ENCODE data around the gene RGS10.
A peak's percentile ranks its signal among the peaks of the same experiment; 100 is the strongest.

Gene RGS10

DNA sequence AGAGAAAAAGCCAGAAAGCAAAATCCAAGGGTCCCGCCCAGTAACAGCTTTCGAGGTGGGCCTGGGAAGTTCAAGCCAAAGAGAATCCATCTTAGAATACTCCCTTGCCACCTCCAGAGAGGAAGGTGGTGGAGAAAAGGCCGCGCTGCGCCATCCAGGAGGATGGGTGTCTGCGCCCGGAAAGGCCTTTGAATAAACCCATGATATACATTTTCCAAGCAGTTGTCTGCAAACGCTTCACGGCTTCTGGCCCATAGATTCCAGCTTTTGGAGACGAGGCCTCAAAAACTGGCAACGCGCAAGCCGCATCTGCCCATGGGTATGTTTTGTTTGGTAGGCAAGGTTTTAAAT lies 17.8 kb downstream of the RGS10 start:
- H3K4me3 ChIP-seq (ENCODE audit: low read depth, low read length): no peak overlapping the region
- TF ChIP-seq, protein P1, sequence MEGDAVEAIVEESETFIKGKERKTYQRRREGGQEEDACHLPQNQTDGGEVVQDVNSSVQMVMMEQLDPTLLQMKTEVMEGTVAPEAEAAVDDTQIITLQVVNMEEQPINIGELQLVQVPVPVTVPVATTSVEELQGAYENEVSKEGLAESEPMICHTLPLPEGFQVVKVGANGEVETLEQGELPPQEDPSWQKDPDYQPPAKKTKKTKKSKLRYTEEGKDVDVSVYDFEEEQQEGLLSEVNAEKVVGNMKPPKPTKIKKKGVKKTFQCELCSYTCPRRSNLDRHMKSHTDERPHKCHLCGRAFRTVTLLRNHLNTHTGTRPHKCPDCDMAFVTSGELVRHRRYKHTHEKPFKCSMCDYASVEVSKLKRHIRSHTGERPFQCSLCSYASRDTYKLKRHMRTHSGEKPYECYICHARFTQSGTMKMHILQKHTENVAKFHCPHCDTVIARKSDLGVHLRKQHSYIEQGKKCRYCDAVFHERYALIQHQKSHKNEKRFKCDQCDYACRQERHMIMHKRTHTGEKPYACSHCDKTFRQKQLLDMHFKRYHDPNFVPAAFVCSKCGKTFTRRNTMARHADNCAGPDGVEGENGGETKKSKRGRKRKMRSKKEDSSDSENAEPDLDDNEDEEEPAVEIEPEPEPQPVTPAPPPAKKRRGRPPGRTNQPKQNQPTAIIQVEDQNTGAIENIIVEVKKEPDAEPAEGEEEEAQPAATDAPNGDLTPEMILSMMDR (IDR thresholded peaks at IDR 0.05; ENCODE audit: low read depth, low read length, missing control alignments): no peak
- in situ Hi-C loops (cut with HindIII; ENCODE audit: low sequenced_read_pairs): no loop called here
- DNase-seq (ENCODE audit: low read depth): no peak

DNA sequence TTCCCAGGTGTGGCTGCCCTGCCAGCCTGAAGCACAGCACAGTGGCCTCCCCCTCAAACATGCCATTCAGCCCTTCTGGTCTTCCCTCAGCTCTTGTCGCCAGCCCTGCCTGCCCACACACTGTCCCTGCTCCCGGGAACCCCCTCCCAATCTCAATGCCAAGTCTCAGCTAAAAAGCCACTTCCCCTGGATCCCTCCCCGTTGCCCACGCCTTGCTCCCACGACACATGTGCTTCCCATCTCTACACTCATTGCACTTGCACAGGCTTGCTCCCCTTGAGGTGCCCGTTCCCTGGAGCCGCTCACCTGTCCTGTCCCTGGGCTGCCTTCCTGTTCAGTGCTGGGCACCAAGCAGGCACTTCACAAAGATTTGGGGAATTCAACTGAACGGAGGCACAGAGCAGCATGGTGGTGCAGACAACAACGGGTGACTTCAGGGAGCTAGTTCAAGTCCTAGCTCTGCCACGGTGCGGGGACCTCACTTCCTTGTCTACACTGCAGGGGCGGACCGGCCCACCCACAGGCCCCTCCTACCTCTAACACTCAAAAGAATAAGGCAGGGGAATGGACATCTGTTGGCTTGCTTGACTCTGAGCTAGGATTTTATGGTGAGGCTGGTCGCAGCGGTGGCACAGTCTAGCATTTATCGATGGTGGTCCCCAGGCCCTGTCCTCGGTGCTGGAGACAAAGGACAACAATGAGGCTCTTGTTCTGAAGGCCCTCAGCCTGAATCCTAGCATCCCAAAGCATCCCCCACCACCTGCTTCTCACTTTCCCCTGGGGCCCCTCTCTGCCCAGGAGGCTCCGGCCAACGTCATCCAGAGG lies 18.4 kb downstream of the RGS10 start:
- H3K4me3 ChIP-seq (ENCODE audit: low read depth, low read length): no peak overlapping the region
- in situ Hi-C loops (cut with HindIII; ENCODE audit: low sequenced_read_pairs): no loop called here
- TF ChIP-seq, protein P1 (IDR thresholded peaks at IDR 0.05; ENCODE audit: low read depth, low read length, missing control alignments): no peak
- DNase-seq (ENCODE audit: low read depth): no peak

DNA sequence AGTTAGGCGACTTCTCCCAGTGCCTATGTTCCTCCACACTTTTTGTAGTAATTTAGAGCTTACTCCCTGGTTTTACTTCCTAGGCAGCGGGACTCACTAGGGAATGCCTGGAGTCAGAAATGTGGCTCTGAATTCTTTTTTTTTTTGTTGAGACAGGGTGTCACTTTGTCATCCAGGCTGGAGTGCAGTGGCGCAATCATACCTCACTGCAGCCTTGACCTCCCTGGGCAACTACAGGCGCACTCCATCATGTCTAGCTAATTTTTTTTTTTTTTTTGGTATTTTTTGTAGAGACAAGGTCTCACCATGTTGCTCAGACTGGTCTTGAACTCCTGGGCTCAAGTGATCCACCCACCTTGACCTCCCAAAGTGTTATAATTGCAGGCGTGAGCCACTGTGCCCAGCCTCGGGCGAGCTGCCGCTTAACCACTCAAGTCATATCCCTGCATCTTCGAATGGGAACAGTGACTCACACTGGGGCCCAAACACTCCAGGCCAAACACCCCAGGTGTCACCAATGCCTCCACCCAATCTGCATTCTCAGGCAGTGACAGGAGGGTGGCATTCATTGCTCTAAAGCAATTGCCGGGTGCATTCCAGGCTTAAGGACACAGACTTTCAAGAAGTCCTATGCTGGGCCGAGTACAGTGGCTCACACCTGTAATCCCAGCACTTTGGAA lies 19.6 kb downstream of the RGS10 start:
- in situ Hi-C loops (cut with HindIII; ENCODE audit: low sequenced_read_pairs): no loop called here
- TF ChIP-seq, protein P1 (IDR thresholded peaks at IDR 0.05; ENCODE audit: low read depth, low read length, missing control alignments): no peak

DNA sequence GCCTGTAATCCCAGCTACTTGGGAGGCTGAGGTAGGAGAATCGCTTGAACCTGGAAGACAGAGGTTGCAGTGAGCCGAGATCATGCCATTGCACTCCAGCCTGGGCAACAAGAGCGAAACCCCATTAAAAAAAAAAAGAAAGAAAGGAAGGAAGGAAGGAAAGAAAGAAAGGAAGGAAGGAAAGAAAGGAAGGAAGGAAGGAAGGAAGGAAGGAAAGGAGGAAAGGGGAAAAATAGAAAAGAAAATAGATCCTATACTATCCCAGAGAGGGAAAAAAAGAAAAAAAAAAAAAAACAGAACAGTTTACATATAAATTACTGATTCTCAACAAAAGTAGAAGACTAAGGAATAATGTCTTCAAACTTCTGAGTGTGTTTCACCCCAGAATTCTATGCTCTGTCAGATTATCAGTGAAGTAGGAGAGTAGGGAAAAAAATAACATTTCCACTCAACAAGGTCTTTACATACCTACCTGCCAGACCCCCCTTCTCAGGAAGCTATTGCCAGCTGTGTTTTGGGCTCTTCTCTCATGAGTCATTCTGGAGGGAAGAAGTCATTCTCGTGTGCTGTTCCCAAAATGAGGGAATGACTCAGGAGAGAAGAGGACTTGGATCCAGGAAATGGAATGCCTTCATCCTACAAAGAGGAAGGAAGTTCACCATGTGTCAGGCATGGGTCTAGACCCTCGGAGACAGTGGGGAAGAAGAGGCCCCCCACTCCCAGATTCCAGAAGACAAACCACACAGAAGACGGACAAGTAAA lies 20.9 kb downstream of the RGS10 start:
- peak; percentile 60 for DNase-seq (ENCODE audit: low read depth)
- H3K4me3 ChIP-seq (ENCODE audit: low read depth, low read length): no peak overlapping the region
- TF ChIP-seq, protein P1 (IDR thresholded peaks at IDR 0.05; ENCODE audit: low read depth, low read length, missing control alignments): no peak
- in situ Hi-C loops (cut with HindIII; ENCODE audit: low sequenced_read_pairs): no loop called here

More for the DNA sequence above, 19.6 kb downstream of the RGS10 start:
- no peak for DNase-seq (ENCODE audit: low read depth)
- H3K4me3 ChIP-seq (ENCODE audit: low read depth, low read length): no peak overlapping the region

DNA sequence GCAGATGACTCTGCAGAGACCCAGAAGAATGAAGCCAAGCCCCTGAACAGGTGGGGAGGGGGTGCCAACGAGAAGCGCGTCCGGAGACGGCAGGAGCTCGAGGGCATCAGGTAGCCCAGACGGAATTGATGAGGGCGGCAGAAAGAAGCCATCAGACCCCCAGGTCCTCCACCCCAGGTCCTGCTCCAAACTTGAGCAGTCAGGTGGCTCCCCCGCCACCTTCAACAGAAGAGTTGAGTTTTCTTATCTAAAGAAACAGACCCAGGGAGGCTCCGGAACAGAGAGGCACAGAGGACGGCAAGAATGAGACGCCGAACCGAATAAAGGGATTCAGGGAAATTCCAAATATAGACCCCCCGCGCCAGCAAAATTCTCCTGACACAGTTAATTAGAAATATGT lies 22.2 kb downstream of the RGS10 start:
- no peak overlapping the region for H3K4me3 ChIP-seq (ENCODE audit: low read depth, low read length)
- in situ Hi-C loops (cut with HindIII; ENCODE audit: low sequenced_read_pairs): no loop called here
- DNase-seq (ENCODE audit: low read depth): no peak
- TF ChIP-seq, protein P1 (IDR thresholded peaks at IDR 0.05; ENCODE audit: low read depth, low read length, missing control alignments): no peak

DNA sequence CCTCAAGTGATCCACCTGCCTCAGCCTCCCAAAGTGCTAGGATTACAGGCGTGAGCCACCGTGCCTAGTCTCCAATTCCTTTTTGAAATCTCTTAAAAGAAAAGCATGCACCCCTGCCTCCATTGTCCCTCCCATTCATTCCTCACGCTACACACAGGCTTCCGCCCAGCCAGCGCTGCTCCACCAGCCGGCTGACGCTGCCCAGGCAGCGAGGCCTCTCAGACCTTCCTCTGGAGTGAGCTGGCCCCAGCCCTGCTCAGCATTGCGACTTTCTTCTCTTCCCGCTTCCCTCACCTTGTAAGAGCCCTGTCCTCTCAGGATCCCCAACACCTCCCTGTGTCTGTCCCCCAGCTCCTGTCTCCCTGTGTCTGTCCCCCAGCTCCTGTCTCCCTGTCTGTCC lies 23.6 kb downstream of the RGS10 start:
- in situ Hi-C loops (cut with HindIII; ENCODE audit: low sequenced_read_pairs): no loop called here
- TF ChIP-seq, protein P1 (IDR thresholded peaks at IDR 0.05; ENCODE audit: low read depth, low read length, missing control alignments): no peak

More for the DNA sequence above, 23.6 kb downstream of the RGS10 start:
- no peak overlapping the region for H3K4me3 ChIP-seq (ENCODE audit: low read depth, low read length)
- DNase-seq (ENCODE audit: low read depth): no peak

All from astrocyte of the cerebellum (primary cell).